SU-DHL-6 (cell line): ENCODE results near the gene LRRC49.

Experiments
- CTCF ChIP-seq: fragments of 200-600 bp; sonication (generic); IDR thresholded peaks from one replicate; pipeline ENCODE4 v1.5.1; 2017; ENCODE audit warnings: antibody characterized with exemption, mild to moderate bottlenecking, low read length, moderate library complexity; ENCODE audit not compliant: insufficient read depth, poor library complexity, severe bottlenecking
- EZH2phosphoT487 ChIP-seq: fragments of 200-600 bp; sonication (generic), shearing (Covaris generic); conservative IDR thresholded peaks from 2 replicates; pipeline ENCODE4 v1.6.1; 2018; ENCODE audit warnings: mild to moderate bottlenecking, antibody characterized with exemption, low read length, moderate library complexity, mixed read lengths

DNA sequence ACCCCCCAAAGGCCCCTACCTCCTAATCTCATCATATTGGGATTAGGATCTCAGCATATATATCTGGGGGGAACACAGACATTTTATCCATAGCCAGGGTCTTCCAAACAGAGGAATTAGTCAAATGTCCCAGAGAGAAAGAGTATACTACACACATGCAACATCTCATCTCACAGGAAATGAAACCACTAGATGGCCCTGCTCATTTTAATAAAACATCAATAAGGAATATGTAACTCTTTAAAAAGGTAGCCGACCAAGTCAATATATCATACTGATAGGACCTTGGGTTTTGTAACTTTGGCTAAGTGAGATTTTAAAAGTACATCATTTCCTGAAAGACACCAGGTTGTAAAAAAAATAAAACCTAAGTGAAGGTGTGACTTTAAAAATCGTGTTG lies 177.1 kb downstream of the LRRC49 start:
- TF ChIP-seq CTCF, result no peak
- TF ChIP-seq EZH2phosphoT487, result no peak
